NOMO-1 treated with DMSO at 0.1 percent for 48 hours (cell line): ENCODE results near the gene PKD2L2.
A peak's percentile ranks its signal among the peaks of the same experiment; 100 is the strongest.
"Not testable (repeated sequence)": the region's sequence is repeated elsewhere in the genome, so short reads cannot be mapped to it uniquely, and the experiment has no call there.

ENCODE experiments used
- DNase-seq: peaks from one replicate; lab custom pipeline; 2025; ENCODE audit not compliant: unreplicated experiment; lab: John Stamatoyannopoulos, UW

PKD2L2 gene

GRCh38 chr5:137887831-137888230, 1.4 kb upstream of the PKD2L2 start:
- no peak for DNase-seq

DNA sequence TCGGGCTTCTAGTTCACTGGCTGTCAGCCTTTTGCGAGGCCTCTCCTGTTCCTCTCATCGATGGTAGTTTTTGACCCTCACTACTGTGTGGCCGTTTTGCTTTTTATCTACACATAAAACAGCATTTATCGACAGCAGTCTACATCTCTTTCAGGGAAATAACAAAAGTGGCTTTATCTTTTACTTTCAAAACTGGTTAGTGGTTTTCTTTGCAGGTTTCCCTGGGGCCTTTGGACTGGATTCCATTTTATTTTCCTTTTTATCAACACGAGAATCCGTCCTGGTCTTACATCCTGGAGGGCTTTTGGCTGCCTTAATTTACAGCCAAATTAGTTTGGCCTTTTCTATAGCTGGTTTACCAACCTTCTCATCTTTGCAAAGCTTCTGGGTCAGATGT, 793 bp upstream of the PKD2L2 start:
- DNase-seq: no peak

- no peak for DNase-seq
Measured at GRCh38 chr5:137890845-137891244, 1.6 kb downstream of the PKD2L2 start.

DNA sequence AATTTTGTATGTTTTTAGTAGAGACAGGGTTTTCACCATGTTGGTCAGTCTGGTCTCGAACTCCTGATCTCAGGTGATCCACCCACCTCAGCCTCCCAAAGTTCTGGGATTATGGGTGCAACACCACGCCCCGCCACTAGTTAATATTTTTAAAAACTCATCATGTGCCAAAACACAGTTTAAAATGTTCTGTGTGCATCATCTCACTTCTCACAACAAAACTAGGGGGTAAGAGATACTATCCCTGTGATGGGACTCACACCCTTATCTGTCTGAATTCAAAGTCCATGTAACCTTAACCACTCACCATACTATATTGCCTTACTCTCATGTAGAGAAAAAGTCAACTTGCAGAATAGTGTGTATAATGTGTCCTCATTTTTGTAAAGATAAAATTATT, 2.6 kb downstream of the PKD2L2 start:
- no peak for DNase-seq

GRCh38 chr5:137894586-137894985, 5.3 kb downstream of the PKD2L2 start:
- DNase-seq: no peak

DNA sequence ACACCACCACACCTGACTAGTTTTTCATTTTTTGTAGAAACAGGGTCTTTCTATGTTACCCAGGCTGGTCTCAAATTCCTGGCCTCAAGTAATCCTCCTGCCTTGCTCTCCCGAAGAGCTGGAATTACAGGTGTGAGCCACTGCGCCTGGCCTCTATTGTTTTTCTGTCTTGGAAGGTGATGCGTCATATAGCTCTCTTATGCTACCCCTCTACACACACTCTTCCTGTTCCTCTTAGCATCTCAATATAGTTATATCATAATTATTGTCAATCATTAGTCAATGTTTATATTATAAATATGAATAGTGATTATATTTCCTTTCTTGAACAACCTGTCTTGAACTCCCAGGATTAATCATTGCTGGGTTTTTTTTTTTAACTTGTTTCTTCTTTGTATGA, 7.3 kb downstream of the PKD2L2 start:
- no peak for DNase-seq

- no peak for DNase-seq
Measured at GRCh38 chr5:137899493-137899892, 10.2 kb downstream of the PKD2L2 start.

DNA sequence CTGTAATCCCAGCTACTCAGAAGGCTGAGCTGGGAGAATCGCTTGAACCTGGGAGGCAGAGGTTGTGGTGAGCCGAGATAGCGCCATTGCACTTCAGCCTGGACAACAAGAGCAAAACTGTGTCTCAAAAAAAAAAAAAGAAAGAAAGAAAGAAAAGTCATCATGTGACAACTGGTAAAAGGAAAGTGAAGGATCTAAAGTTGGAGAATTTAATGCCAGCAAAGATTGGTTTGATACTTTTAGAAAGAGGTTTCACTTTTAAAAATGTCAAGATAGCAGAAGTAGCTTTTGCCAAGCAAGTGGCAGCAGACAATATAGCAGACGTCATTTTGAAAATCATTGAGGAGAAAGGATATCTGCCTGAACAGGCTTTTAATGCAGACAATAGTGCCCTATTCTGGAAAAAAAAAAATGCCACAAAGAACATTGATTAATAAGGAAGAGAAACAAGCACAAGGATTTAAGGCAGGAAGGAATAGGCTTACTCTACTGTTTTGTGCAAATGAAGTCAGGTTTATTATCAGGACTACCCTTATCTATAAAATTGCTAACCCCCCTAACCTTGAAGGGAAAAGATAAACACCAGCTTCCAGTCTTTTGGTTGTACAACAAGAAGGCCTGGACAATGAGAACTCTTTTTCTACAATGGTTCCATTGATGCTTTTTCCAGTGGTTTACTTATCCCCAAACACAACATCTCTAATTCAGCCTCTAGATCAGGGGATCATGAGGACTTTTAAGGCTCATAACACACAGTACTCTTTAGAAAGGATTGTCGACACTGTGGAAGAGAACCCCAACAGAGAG, 12.0 kb downstream of the PKD2L2 start:
- peak; percentile 35 for DNase-seq

DNA sequence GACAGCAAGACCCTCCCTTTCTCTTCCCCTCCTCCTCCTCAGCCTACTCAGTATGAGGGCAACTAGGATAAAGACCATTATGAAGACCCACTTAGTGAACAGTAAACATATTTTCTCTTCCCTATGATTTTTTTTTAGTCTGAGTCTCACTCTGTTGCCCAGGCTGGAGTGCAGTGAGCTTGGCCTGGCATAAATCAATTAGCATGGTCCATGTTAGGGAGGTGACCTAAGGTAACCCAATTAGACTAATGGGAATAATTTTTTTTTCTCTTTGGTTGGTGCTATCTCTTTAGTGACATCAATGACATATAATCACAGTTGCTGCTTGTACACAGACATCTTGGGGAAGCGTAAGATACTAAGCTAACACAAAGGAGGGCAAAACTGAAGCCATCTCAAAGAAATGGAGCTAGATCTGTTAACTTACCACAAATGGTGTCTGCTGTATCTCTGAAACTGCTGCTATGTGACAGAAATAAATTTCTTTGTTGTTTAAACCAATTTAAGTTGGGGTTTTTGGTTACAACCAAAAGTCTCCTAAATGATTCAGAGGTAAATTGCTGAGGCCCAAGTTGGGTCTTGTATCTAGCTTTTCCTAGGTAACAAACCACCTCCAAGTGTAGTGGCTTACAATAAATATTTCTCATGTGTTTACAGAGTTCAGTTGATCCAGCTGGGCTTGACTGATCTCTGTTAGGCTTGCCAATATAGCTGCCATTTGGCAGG, 13.3 kb downstream of the PKD2L2 start:
- no peak for DNase-seq

- no peak for DNase-seq
Measured at GRCh38 chr5:137914758-137915157, 25.5 kb downstream of the PKD2L2 start.

DNA sequence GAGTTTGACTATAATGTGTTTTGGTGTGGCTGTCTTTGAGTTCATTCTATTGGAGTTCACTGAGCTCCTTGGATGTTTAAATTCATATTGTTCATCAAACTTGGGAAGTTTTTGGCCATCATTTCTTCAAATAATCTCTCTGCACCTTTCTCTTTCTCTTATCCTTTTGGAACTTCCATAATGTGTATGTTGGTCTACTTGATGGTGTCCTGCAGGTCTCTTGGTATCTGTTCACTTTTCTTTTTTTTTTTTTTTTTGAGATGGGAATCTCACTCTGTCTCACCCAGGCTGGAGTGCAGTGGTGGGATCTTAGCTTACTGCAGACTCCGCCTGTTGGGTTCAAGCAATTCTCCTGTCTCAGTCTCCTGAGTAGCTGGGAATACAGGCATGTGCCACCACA, 27.7 kb downstream of the PKD2L2 start:
- no peak for DNase-seq

GRCh38 chr5:137921931-137922330, 32.7 kb downstream of the PKD2L2 start:
- no peak for DNase-seq

GRCh38 chr5:137923856-137924255, 34.6 kb downstream of the PKD2L2 start:
- DNase-seq: no peak

GRCh38 chr5:137932800-137933199, 43.5 kb downstream of the PKD2L2 start:
- DNase-seq: no peak

GRCh38 chr5:137933491-137933911, 44.2 kb downstream of the PKD2L2 start:
- no peak for DNase-seq

GRCh38 chr5:137935190-137935589, 45.9 kb downstream of the PKD2L2 start:
- no peak for DNase-seq

DNA sequence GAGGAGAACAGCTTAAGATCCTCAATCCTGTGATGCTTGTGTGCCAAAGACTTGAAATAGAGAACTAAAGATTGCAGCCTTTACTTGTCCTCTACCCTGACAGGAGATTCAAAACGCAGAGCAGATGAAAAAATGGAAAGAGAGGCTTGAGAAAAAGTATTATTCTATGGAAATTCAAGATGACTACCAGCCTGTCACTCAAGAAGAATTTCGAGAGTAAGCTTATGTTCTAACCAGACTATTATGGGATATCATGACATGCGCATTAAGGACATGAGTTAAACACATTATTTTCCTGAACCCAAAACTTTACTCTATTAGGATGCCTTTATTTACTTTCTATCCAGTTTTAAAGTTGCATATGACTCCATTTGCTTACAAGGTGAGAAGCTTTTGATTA, 46.4 kb downstream of the PKD2L2 start:
- no peak for DNase-seq

DNA sequence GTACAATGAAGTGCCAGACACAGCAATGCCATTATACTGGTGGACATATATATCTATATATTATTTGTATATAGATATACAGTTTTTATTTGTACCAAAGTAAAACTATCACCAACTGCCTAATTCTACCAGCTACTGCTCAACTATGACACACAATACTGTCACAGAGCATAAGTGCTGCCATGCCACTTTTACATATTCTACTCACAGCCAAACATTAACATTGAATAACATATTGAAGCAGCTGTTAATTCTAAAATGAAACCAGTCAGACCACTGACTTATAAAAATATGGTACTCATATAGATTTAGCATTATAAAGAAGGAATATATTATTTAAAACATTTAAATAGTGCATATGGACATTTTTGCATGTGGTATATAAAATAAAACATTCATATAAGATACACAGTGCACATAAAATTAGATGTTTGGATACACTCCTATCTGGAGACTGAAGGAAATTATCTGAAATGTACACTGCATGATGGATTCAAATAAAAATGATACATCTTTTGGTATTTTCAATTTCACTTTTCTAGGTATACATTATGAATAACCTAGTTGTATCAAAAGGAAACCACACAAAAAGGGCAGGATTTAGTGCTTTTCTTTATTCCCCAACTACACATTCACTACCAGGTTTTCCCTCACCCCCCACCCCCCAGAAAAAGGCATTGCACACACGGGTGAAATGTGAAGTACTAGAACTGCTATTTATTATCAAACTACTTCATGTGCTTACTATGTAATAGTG, 48.9 kb downstream of the PKD2L2 start:
- no peak for DNase-seq

DNA sequence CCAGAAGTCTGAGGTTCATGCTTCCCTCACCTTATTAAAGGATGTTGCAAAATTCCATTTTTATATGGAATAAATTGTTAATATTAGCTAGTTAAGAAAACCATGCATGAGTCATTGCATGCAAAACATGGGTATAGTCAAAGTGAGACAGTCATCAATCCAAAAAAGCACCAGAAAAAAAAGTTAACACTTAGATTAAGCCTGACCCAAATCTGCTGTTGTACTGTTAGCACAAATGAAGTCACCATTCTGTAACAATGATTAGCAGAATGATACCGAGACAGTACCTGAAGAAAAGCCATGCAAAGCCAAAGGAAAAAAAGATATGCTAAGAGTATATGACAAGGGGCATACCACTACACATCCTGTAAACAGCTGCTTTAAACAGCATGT, 49.5 kb downstream of the PKD2L2 start:
- no peak for DNase-seq

- no peak for DNase-seq
Measured at GRCh38 chr5:137939331-137939730, 50.1 kb downstream of the PKD2L2 start.

DNA sequence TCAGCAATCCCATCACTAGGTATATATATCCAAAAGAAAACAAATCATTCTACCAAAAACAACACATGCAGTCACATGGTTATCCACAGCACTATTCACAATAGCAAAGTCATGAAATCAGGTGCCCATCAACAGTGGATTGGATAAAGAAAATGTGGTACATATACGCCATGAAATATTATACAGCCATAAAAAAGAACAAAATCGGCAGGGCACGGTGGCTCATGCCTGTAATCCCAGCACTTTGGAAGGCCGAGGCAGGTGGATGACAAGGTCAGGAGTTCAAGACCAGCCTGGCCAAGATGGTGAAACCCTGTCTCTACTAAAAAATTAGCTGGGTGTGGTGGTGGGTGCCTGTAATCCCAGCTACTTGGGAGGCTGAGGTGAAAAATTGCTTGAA, 55.0 kb downstream of the PKD2L2 start:
- DNase-seq: not testable (repeated sequence)

- DNase-seq: no peak
Measured at GRCh38 chr5:137945825-137946224, 56.6 kb downstream of the PKD2L2 start.
